H1 (cell line): ENCODE results near the gene SKAP1. TPM values are rescaled to one million over a fixed set of nuclear protein-coding genes. Genes with fewer than 3 reads are reported as not detected.

ENCODE experiments used
- CTCF ChIA-PET: fragments of 300-600 bp; sonication (Branson Sonifier 250); formaldehyde crosslinking; loops from one replicate; lab custom pipeline; 2021; ENCODE audit not compliant: partially characterized antibody; lab: Charles Lee
- POLR2A ChIA-PET: fragments of 300-600 bp; sonication (Branson Sonifier 250); formaldehyde crosslinking; loops from one replicate; lab custom pipeline; 2021; ENCODE audit warnings: inconsistent platforms; ENCODE audit not compliant: partially characterized antibody; lab: Charles Lee
- DNase-seq, 2 experiments: peaks; one replicate each; pipeline versions ENCODE4 v3.0.0 to v3.0.0-alpha.2; 2010 to 2022; ENCODE audit warnings: low spot score in 2 of 2, low read depth in 1 of 2, mixed read lengths in 1 of 2
- FAIRE-seq: peaks from 2 replicates; lab custom pipeline; 2011; peaks lifted over from hg19 to GRCh38; lab: Jason Lieb, UNC
- H2AFZ ChIP-seq: 2 replicates; pipeline ENCODE4 v1.8.1; 2012; ENCODE audit warnings: low read length, inconsistent platforms
- H2AK5ac ChIP-seq: 2 replicates; pipeline ENCODE4 v1.6.1; 2013; ENCODE audit warnings: low read depth, low read length
- H2BK120ac ChIP-seq: replicated peaks from 2 replicates; pipeline ENCODE3; 2013; ENCODE audit warnings: low read depth, low read length, inconsistent platforms
- H2BK12ac ChIP-seq: 2 replicates; pipeline ENCODE4 v1.6.1; 2013; ENCODE audit warnings: low read depth, low read length
- H2BK15ac ChIP-seq: 2 replicates; pipeline ENCODE4 v1.6.1; 2013; ENCODE audit warnings: low read length
- H2BK20ac ChIP-seq: 2 replicates; pipeline ENCODE4 v1.6.1; 2013; ENCODE audit warnings: low read length
- H2BK5ac ChIP-seq: 2 replicates; pipeline ENCODE4 v1.6.1; 2013; ENCODE audit warnings: low read depth, low read length
- H3K14ac ChIP-seq: 2 replicates; pipeline ENCODE4 v1.6.1; 2013; ENCODE audit warnings: inconsistent platforms; ENCODE audit not compliant: insufficient read length
- H3K18ac ChIP-seq: 2 replicates; pipeline ENCODE4 v1.6.1; 2013; ENCODE audit warnings: low read length; ENCODE audit errors: extremely low read depth
- H3K23ac ChIP-seq: 2 replicates; pipeline ENCODE4 v1.6.1; 2013; ENCODE audit warnings: inconsistent platforms; ENCODE audit not compliant: insufficient read length
- H3K23me2 ChIP-seq: 2 replicates; pipeline ENCODE4 v1.6.1; 2013; ENCODE audit warnings: low read depth, low read length
- H3K27ac ChIP-seq: 2 replicates; pipeline ENCODE4 v1.6.1; 2011; ENCODE audit warnings: low read depth, low read length, inconsistent platforms
- H3K27me3 ChIP-seq, 4 experiments: replicated peaks in 1 of 4; 1 replicate in 1 of 4; 2 replicates in 3 of 4; pipeline versions ENCODE4 v1.6.1 to v1.8.1; 2011 to 2013; ENCODE audit warnings: low read length in 3 of 4, mild to moderate bottlenecking in 3 of 4, inconsistent platforms in 2 of 4, mixed read lengths in 2 of 4, moderate library complexity in 1 of 4; ENCODE audit not compliant: control insufficient read depth in 3 of 4, insufficient read depth in 3 of 4; ENCODE audit errors: extremely low read depth in 1 of 4
- H3K36me3 ChIP-seq, 4 experiments: 2 replicates each; pipeline versions ENCODE4 v1.6.1 to v1.8.1; 2011 to 2013; ENCODE audit warnings: mild to moderate bottlenecking in 4 of 4, low read length in 3 of 4, moderate library complexity in 2 of 4, control low read depth in 1 of 4, inconsistent platforms in 1 of 4; ENCODE audit not compliant: insufficient read depth in 4 of 4, control insufficient read depth in 2 of 4
- H3K4ac ChIP-seq: replicated peaks from 2 replicates; pipeline ENCODE3; 2013; ENCODE audit warnings: low read length, low read depth, mixed read lengths, inconsistent platforms; ENCODE audit not compliant: insufficient read length
- H3K4me1 ChIP-seq, 4 experiments: replicated peaks in 1 of 4; 1 replicate in 1 of 4; 2 replicates in 3 of 4; pipeline versions ENCODE4 v1.6.1 to v1.8.1; 2011 to 2013; ENCODE audit warnings: low read length in 3 of 4, inconsistent platforms in 2 of 4, mixed read lengths in 1 of 4; ENCODE audit not compliant: insufficient read depth in 4 of 4, control insufficient read depth in 3 of 4
- H3K4me2 ChIP-seq, 2 experiments: 2 replicates each; pipeline versions ENCODE4 v1.6.1 to v1.8.1; 2011 to 2013; ENCODE audit warnings: low read depth in 2 of 2, low read length in 2 of 2, control low read depth in 1 of 2, inconsistent platforms in 1 of 2, mild to moderate bottlenecking in 1 of 2; ENCODE audit not compliant: insufficient read depth in 1 of 2
- H3K4me3 ChIP-seq, 4 experiments: fragments of 200-600, 300-600 bp in 1 of 4; sonication (generic), shearing (Covaris generic), sonication (Bioruptor Twin) in 1 of 4; 2 replicates each; pipeline versions ENCODE4 v1.5.1 to v1.8.1; 2011 to 2016; ENCODE audit warnings: low read length in 4 of 4, low read depth in 3 of 4, control low read depth in 2 of 4, inconsistent platforms in 2 of 4, mild to moderate bottlenecking in 2 of 4, mixed read lengths in 1 of 4, moderate library complexity in 1 of 4; ENCODE audit not compliant: insufficient read depth in 2 of 4; ENCODE audit errors: extremely low read depth in 1 of 4
- H3K56ac ChIP-seq: replicated peaks from 2 replicates; pipeline ENCODE3; 2013; ENCODE audit warnings: low read depth, mild to moderate bottlenecking, mixed read lengths, low read length, inconsistent platforms; ENCODE audit not compliant: insufficient read length
- H3K79me1 ChIP-seq: 2 replicates; pipeline ENCODE4 v1.6.1; 2013; ENCODE audit warnings: low read depth, low read length, control low read depth
- H3K79me2 ChIP-seq, 2 experiments: 2 replicates each; pipeline versions ENCODE4 v1.6.1 to v1.8.1; 2012 to 2013; ENCODE audit warnings: low read length in 2 of 2, mild to moderate bottlenecking in 2 of 2, inconsistent platforms in 1 of 2; ENCODE audit not compliant: insufficient read depth in 2 of 2, control insufficient read depth in 1 of 2
- H3K9ac ChIP-seq, 4 experiments: replicated peaks in 1 of 4; 1 replicate in 1 of 4; 2 replicates in 3 of 4; pipeline versions ENCODE4 v1.6.1 to v1.8.1; 2011 to 2013; ENCODE audit warnings: low read depth in 3 of 4, low read length in 3 of 4, control low read depth in 2 of 4, mild to moderate bottlenecking in 2 of 4, moderate library complexity in 2 of 4, inconsistent platforms in 1 of 4; ENCODE audit errors: extremely low read depth in 1 of 4
- H3K9me3 ChIP-seq, 2 experiments: 2 replicates each; pipeline versions ENCODE4 v1.6.1 to v1.8.1; 2012 to 2013; ENCODE audit warnings: mild to moderate bottlenecking in 2 of 2, moderate library complexity in 2 of 2, control low read depth in 1 of 2, inconsistent platforms in 1 of 2, low read depth in 1 of 2, low read length in 1 of 2, mixed read lengths in 1 of 2; ENCODE audit not compliant: insufficient read depth in 2 of 2
- H4K20me1 ChIP-seq, 2 experiments: replicated peaks in 1 of 2; 2 replicates each; pipeline versions ENCODE3 to v1.8.1; 2011 to 2013; ENCODE audit warnings: inconsistent platforms in 2 of 2, low read length in 2 of 2, mild to moderate bottlenecking in 1 of 2; ENCODE audit not compliant: insufficient read depth in 2 of 2, control insufficient read depth in 1 of 2
- H4K5ac ChIP-seq: 2 replicates; pipeline ENCODE4 v1.6.1; 2013; ENCODE audit warnings: low read length, low read depth, mixed read lengths, inconsistent platforms; ENCODE audit not compliant: insufficient read length
- H4K8ac ChIP-seq: 2 replicates; pipeline ENCODE4 v1.8.0; 2013; ENCODE audit warnings: mild to moderate bottlenecking, moderate library complexity, low read length, inconsistent platforms; ENCODE audit not compliant: insufficient read depth; ENCODE audit errors: extremely low read depth
- H4K91ac ChIP-seq: replicated peaks from 2 replicates; pipeline ENCODE3; 2013; ENCODE audit warnings: low read length, mixed read lengths, inconsistent platforms; ENCODE audit not compliant: insufficient read length
- CREB1 ChIP-seq: IDR thresholded peaks from 2 replicates; pipeline ENCODE4 v1.6.1; 2012; ENCODE audit warnings: inconsistent platforms
- CTCF ChIP-seq, 3 experiments: IDR thresholded peaks; 1 replicate in 2 of 3; 2 replicates in 1 of 3; pipeline versions ENCODE4 v1.5.1 to v1.6.1; 2011; ENCODE audit warnings: low read length in 3 of 3, mild to moderate bottlenecking in 3 of 3, inconsistent platforms in 2 of 3, low read depth in 1 of 3, moderate library complexity in 1 of 3; ENCODE audit not compliant: insufficient read depth in 1 of 3; ENCODE audit errors: control extremely low read depth in 1 of 3
- RAD21 ChIP-seq, 2 experiments: IDR thresholded peaks in 1 of 2; conservative IDR thresholded peaks in 1 of 2; 2 replicates each; pipeline ENCODE4 v1.6.1; 2011; ENCODE audit warnings: low read depth in 2 of 2, low read length in 2 of 2, improper control_type of control experiment in 1 of 2, inconsistent platforms in 1 of 2, mild to moderate bottlenecking in 1 of 2, moderate library complexity in 1 of 2
- TAF7 ChIP-seq: optimal IDR thresholded peaks from 2 replicates; pipeline ENCODE3; 2011; ENCODE audit warnings: low read depth, mild to moderate bottlenecking, inconsistent platforms, low read length, moderate library complexity, borderline replicate concordance
- WGBS, 2 experiments: shearing (Covaris generic) in 1 of 2; methylation state at CpG; one replicate each; pipeline versions ENCODE4 v1.1.6 to v1.1.7; 2013 to 2015; ENCODE audit warnings: low lambda C conversion rate in 2 of 2, mixed read lengths in 2 of 2, inconsistent platforms in 1 of 2, low coverage in 1 of 2, missing lambda C conversion rate in 1 of 2; ENCODE audit not compliant: insufficient replicate concordance in 2 of 2, insufficient coverage in 1 of 2, insufficient read length in 1 of 2; ENCODE audit errors: extremely low coverage in 1 of 2, missing lambda C conversion rate in 1 of 2; 5-methylcytosine and 5-hydroxymethylcytosine counted together
- polyA plus RNA-seq, 7 experiments: library from polyadenylated mRNA; depleted of rRNA in 3 of 7; stranded (reverse) in 5 of 7; unstranded in 2 of 7; fragments of >200 nt in 5 of 7; fragments of 200-250 nt in 2 of 7; gene quantifications; 1 replicate in 5 of 7; 2 replicates in 1 of 7; 4 replicates in 1 of 7; pipeline versions ENCODE4 v1.2.1 to v1.2.3, GENCODE V29; 2011 to 2013; ENCODE audit warnings: missing spikeins in 2 of 7, mixed read lengths in 2 of 7
- total RNA-seq: library from RNA; stranded (reverse); fragmentation: NEBNext Ultra II Directional; extraction: Animal tissue kit (Norgen Biotek cat#: 25700); gene quantifications from 2 replicates; pipeline ENCODE4 v1.2.1, GENCODE V29; 2021

The SKAP1 gene
- total and polyA plus RNA-seq, 2 of the 8 experiments (the other 6 are each of a cell fraction or from before 2014, with no cell fraction given), result not detected

- no peak overlapping the region for H2BK15ac ChIP-seq
- no peak overlapping the region for H3K9ac ChIP-seq
- no peak for TF ChIP-seq CREB1
- peak in 2 of 3 experiments; percentile 21 to 36; a peak in 2 of 4 replicates for TF ChIP-seq CTCF (IDR thresholded peaks at IDR 0.05; ENCODE audit: control extremely low read depth in 1 of 3, insufficient read depth in 1 of 3, low read depth in 1 of 3, low read length in 3 of 3)
- TF ChIP-seq TAF7, result no peak
- peak in 1 of 2 experiments; percentile 6; a peak in 1 of 4 replicates for TF ChIP-seq RAD21 (IDR thresholded peaks at IDR 0.05 in 1 of 2, conservative IDR thresholded peaks at IDR 0.05 in 1 of 2; ENCODE audit: low read depth in 2 of 2, low read length in 2 of 2)
- ChIA-PET CTCF (interaction anchor here (0.7 to 2.2 kb wide), 12 partner anchors 9 to 116 kb away, joined by 3 to 8 read pairs (median 4); no protein-coding TSS in a partner anchor), POLR2A (interaction anchor here (1.0 to 1.5 kb wide), 2 partner anchors 88 to 95 kb away, joined by 3 to 6 read pairs; no protein-coding TSS in a partner anchor)
- no peaks in the 10 kb centered on the region for H4K20me1 ChIP-seq
- no peaks in the 10 kb centered on the region for H3K36me3 ChIP-seq
- no peak overlapping the region for H3K14ac ChIP-seq
- no peak overlapping the region for H3K27ac ChIP-seq
- H2BK120ac ChIP-seq, result no peak overlapping the region
- no peaks in the 10 kb centered on the region for H3K79me1 ChIP-seq
- H2AK5ac ChIP-seq, result no peak overlapping the region
- WGBS, 2 experiments, result 75% methylated on average over 6 of the region's 6 CpGs; no CpG with 5 or more reads in 1 of the 2 experiments
- no peaks in the 10 kb centered on the region for H3K23me2 ChIP-seq
- no peak overlapping the region for H3K4me3 ChIP-seq
- H3K56ac ChIP-seq, result no peak overlapping the region
- H4K91ac ChIP-seq, result no peak overlapping the region
- no peak overlapping the region for H4K8ac ChIP-seq
- H2BK5ac ChIP-seq, result no peak overlapping the region
- FAIRE-seq, result no peak
- H3K23ac ChIP-seq, result no peak overlapping the region
- no peak overlapping the region for H2BK20ac ChIP-seq
- H2BK12ac ChIP-seq, result no peak overlapping the region; the same call in 1 of the 2 replicates
- H3K27me3 ChIP-seq, result no peaks in the 10 kb centered on the region; a peak in 1 of 7 replicates
- H3K4ac ChIP-seq, result no peak overlapping the region
- no peak overlapping the region for H4K5ac ChIP-seq
- no peak overlapping the region; the same call in 1 of the 2 replicates for H2AFZ ChIP-seq
- no peak overlapping the region for H3K4me2 ChIP-seq
- H3K4me1 ChIP-seq, result no peaks in the 10 kb centered on the region
- no peaks in the 10 kb centered on the region for H3K9me3 ChIP-seq
- H3K79me2 ChIP-seq, result no peaks in the 10 kb centered on the region
- no peak overlapping the region for H3K18ac ChIP-seq
- DNase-seq, result no peak
These were observed 286.4 kb downstream of the SKAP1 start for GRCh38 chr17:48143629-48144028.
